Subcutaneous abdominal adipose tissue (tissue), 5 donors: ENCODE measurements around the gene NLGN2.

Source experiments
- H3K27ac ChIP-seq: one replicate; pipeline ENCODE4 v1.7.0; 2013; ENCODE audit warnings: low read depth, mild to moderate bottlenecking, inconsistent platforms, low read length, moderate library complexity
- H3K27me3 ChIP-seq, 5 donors: one replicate each; pipeline ENCODE4 v1.7.0; 2013; ENCODE audit warnings: low read length in 5 of 5, inconsistent platforms in 1 of 5; ENCODE audit not compliant: control insufficient read depth in 5 of 5, insufficient read depth in 4 of 5
- H3K36me3 ChIP-seq, 5 donors: one replicate each; pipeline ENCODE4 v1.7.0; 2013; ENCODE audit warnings: low read length in 5 of 5; ENCODE audit not compliant: control insufficient read depth in 5 of 5, insufficient read depth in 5 of 5
- H3K4me1 ChIP-seq, 5 donors: one replicate each; pipeline ENCODE4 v1.7.0; 2013; ENCODE audit warnings: low read length in 5 of 5, mild to moderate bottlenecking in 3 of 5, moderate library complexity in 1 of 5; ENCODE audit not compliant: control insufficient read depth in 5 of 5, insufficient read depth in 5 of 5
- H3K4me3 ChIP-seq, 5 donors: one replicate each; pipeline ENCODE4 v1.7.0; 2013; ENCODE audit warnings: low read length in 5 of 5, low read depth in 1 of 5
- H3K9ac ChIP-seq, 5 donors: one replicate each; pipeline ENCODE4 v1.7.0; 2013; ENCODE audit warnings: low read length in 5 of 5, mild to moderate bottlenecking in 4 of 5, moderate library complexity in 3 of 5
- H3K9me3 ChIP-seq, 5 donors: one replicate each; pipeline ENCODE4 v1.7.0; 2013; ENCODE audit warnings: low read length in 5 of 5; ENCODE audit not compliant: control insufficient read depth in 5 of 5
- donor health status: healthy.
- donor health status: healthy.
- donor health status: healthy.
- donor health status: healthy.
- donor health status: healthy.

The NLGN2 gene

GRCh38 chr17:7462474-7463371 lies 55.1 kb downstream of the NLGN2 start:
- no peak overlapping the region for H3K9ac ChIP-seq
- no peaks in the 10 kb centered on the region for H3K9me3 ChIP-seq
- H3K4me1 ChIP-seq: peaks cover 0 to 30% (median 15%) of the 10 kb centered on the region in 5 donors
- no peak overlapping the region for H3K4me3 ChIP-seq
- no peaks in the 10 kb centered on the region for H3K27me3 ChIP-seq
- peaks cover 0 to 48% (median 33%) of the 10 kb centered on the region in 5 donors for H3K36me3 ChIP-seq
- H3K27ac ChIP-seq: no peak overlapping the region

GRCh38 chr17:7463372-7463846 lies 55.8 kb downstream of the NLGN2 start:
- no peaks in the 10 kb centered on the region for H3K9me3 ChIP-seq
- H3K27ac ChIP-seq: no peak overlapping the region
- peaks cover 0 to 48% (median 33%) of the 10 kb centered on the region in 5 donors for H3K36me3 ChIP-seq
- H3K27me3 ChIP-seq: no peaks in the 10 kb centered on the region
- no peak overlapping the region for H3K9ac ChIP-seq
- peaks cover 0 to 33% (median 19%) of the 10 kb centered on the region in 5 donors for H3K4me1 ChIP-seq
- no peak overlapping the region for H3K4me3 ChIP-seq

GRCh38 chr17:7464081-7464480 lies 56.4 kb downstream of the NLGN2 start:
- Histone ChIP-seq H3K4me3 (no peak overlapping the region), H3K36me3 (peaks cover 0 to 50% (median 33%) of the 10 kb centered on the region in 5 donors), H3K27me3 (no peaks in the 10 kb centered on the region), H3K27ac (no peak overlapping the region), H3K9me3 (no peaks in the 10 kb centered on the region), H3K4me1 (peaks cover 0 to 39% (median 25%) of the 10 kb centered on the region in 5 donors), H3K9ac (no peak overlapping the region)

- no peaks in the 10 kb centered on the region for H3K9me3 ChIP-seq
- peaks cover 0 to 35% (median 27%) of the 10 kb centered on the region in 5 donors for H3K4me1 ChIP-seq
- no peak overlapping the region for H3K9ac ChIP-seq
- no peaks in the 10 kb centered on the region for H3K27me3 ChIP-seq
- no peak overlapping the region for H3K4me3 ChIP-seq
- peak overlapping the region; percentile 72 for H3K27ac ChIP-seq
- H3K36me3 ChIP-seq: peaks cover 0 to 50% (median 33%) of the 10 kb centered on the region in 5 donors
Measured at GRCh38 chr17:7465597-7466275, 58.1 kb downstream of the NLGN2 start.

GRCh38 chr17:7466318-7466638 lies 58.6 kb downstream of the NLGN2 start:
- no peaks in the 10 kb centered on the region for H3K9me3 ChIP-seq
- no peaks in the 10 kb centered on the region for H3K27me3 ChIP-seq
- H3K36me3 ChIP-seq: peaks cover 0 to 50% (median 33%) of the 10 kb centered on the region in 5 donors
- peak overlapping the region; percentile 72 for H3K27ac ChIP-seq
- H3K9ac ChIP-seq: peak overlapping the region in 2 of 5 donors; percentile 55 to 56
- H3K4me1 ChIP-seq: peaks cover 0 to 37% (median 30%) of the 10 kb centered on the region in 5 donors
- H3K4me3 ChIP-seq: no peak overlapping the region

- H3K9me3 ChIP-seq: no peaks in the 10 kb centered on the region
- peak overlapping the region; percentile 72 for H3K27ac ChIP-seq
- no peak overlapping the region for H3K4me3 ChIP-seq
- no peaks in the 10 kb centered on the region for H3K27me3 ChIP-seq
- H3K36me3 ChIP-seq: peaks cover 0 to 49% (median 32%) of the 10 kb centered on the region in 5 donors
- H3K4me1 ChIP-seq: peaks cover 0 to 39% (median 34%) of the 10 kb centered on the region in 5 donors
- H3K9ac ChIP-seq: peak overlapping the region in 2 of 5 donors; percentile 55 to 56
Measured at GRCh38 chr17:7466639-7467341, 59.1 kb downstream of the NLGN2 start.

GRCh38 chr17:7467498-7467897 lies 59.9 kb downstream of the NLGN2 start:
- H3K27ac ChIP-seq: peak overlapping the region; percentile 51
- H3K4me3 ChIP-seq: no peak overlapping the region
- peaks cover 0 to 42% (median 28%) of the 10 kb centered on the region in 5 donors for H3K36me3 ChIP-seq
- H3K9me3 ChIP-seq: no peaks in the 10 kb centered on the region
- peak overlapping the region in 1 of 5 donors; percentile 9 for H3K9ac ChIP-seq
- H3K4me1 ChIP-seq: peaks cover 0 to 42% (median 36%) of the 10 kb centered on the region in 5 donors
- H3K27me3 ChIP-seq: no peaks in the 10 kb centered on the region

GRCh38 chr17:7468290-7468689 lies 60.6 kb downstream of the NLGN2 start:
- Histone ChIP-seq H3K4me1 (peaks cover 0 to 42% (median 36%) of the 10 kb centered on the region in 5 donors), H3K27ac (no peak overlapping the region)

GRCh38 chr17:7468804-7469389 lies 61.3 kb downstream of the NLGN2 start:
- H3K36me3 ChIP-seq: peaks cover 0 to 28% (median 14%) of the 10 kb centered on the region in 5 donors
- H3K27me3 ChIP-seq: no peaks in the 10 kb centered on the region
- H3K9me3 ChIP-seq: no peaks in the 10 kb centered on the region
- peaks cover 0 to 47% (median 36%) of the 10 kb centered on the region in 5 donors for H3K4me1 ChIP-seq
- peak overlapping the region in 1 of 5 donors; percentile 14 for H3K9ac ChIP-seq
- H3K27ac ChIP-seq: no peak overlapping the region
- no peak overlapping the region for H3K4me3 ChIP-seq

More at GRCh38 chr17:7468290-7468689, 60.6 kb downstream of the NLGN2 start:
- H3K4me3 ChIP-seq: no peak overlapping the region
- H3K9me3 ChIP-seq: no peaks in the 10 kb centered on the region
- H3K36me3 ChIP-seq: peaks cover 0 to 34% (median 20%) of the 10 kb centered on the region in 5 donors
- H3K27me3 ChIP-seq: no peaks in the 10 kb centered on the region
- H3K9ac ChIP-seq: peak overlapping the region in 1 of 5 donors; percentile 14
